Dedifferentiated amniotic fluid mesenchymal stem cell (primary cell): ENCODE results near the gene C4A.
"Not testable (repeated sequence)": the region's sequence is repeated elsewhere in the genome, so short reads cannot be mapped to it uniquely, and the experiment has no call there.

ENCODE experiments used
- DNase-seq: peaks from one replicate; pipeline ENCODE4 v3.0.0-alpha.2; 2016; ENCODE audit errors: extremely low spot score

The C4A gene

DNA sequence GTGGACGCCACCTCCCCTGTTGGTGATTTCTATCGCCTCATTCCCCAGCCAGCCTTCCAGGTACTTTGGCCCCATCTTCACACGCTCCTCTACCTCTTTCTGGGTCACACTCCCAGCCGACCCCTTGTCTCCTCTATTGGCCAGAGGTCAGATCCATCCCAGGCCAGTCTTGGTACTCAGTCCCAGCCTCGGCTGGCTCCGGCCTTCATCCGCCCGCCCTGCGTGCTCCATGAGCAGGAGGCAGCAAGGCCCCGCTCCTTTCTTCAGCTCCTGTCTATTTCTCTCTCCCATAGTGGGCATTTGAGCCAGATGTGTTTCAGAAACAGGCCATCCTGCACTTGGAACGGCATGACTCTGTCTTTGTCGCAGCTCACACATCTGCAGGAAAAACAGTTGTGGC is 20.2 kb upstream of the C4A start:
- DNase-seq: no peak

DNA sequence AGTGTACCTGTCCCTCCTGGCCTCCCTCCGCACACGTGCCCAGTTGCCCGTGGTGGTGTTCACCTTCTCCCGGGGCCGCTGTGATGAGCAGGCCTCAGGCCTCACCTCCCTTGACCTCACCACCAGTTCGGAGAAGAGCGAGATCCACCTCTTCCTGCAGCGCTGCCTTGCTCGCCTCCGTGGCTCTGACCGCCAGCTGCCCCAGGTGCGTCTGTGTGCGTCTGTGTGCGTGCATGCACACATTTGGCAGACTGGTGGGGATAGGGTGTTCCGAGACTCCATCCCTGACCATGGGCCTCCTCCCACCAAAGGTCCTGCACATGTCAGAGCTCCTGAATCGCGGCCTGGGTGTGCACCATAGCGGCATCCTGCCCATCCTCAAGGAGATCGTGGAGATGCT is 17.9 kb upstream of the C4A start:
- no peak for DNase-seq

- DNase-seq: no peak
Measured at GRCh38 chr6:31965700-31966099, 16.2 kb upstream of the C4A start.

DNA sequence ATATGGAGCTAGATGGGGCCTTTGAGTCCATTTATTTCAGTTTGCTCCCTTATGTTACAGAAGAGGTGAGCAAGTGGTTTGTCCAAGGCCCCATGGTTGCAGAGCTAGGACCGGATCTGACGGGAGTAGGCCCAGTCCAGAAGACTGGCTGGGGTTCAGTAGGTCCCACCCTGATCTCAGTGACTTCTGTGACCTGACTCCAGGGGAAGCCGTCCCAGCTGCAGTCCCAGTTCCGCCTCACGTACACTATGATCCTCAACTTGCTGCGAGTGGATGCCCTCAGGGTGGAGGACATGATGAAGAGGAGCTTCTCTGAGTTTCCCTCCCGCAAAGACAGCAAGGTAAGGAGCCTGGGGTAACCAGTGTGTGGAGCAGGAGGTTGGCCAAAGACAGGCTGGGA is 15.4 kb upstream of the C4A start:
- no peak for DNase-seq

DNA sequence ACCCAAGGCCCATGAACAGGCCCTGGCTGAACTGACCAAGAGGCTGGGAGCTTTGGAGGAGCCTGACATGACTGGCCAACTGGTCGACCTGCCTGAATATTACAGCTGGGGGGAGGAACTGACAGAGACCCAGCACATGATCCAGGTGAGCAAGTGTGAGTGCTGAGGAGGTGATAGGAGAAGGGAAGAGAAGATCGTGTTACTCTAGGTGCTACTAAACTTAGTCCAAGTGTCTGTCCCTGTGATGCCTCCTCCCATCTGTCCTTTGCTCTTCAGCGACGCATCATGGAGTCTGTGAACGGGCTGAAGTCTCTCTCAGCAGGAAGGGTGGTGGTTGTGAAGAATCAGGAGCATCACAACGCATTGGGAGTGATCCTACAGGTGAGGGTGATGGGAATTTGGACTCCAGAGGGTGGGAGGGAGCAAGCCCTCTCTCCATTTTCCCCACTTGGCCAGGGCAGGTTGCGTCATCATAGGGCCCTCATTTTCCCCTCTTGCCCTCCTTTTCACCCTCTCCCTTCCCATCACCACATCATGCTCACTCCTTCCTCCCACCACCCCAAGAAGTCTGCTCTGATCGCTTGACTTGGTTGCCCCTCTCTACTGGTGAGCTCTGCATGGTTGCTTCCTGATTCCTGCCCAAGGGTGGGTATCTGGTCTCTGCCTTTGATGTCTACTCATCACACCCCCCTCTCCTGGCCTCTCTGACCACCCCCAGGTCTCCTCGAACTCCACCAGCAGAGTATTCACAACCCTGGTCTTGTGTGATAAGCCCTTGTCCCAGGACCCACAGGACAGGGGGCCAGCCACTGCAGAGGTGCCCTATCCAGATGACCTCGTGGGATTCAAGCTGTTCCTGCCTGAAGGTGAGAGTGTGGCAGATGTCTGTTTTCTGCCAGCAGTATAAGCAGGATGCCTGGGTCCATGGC is 14.6 kb upstream of the C4A start:
- DNase-seq: no peak

DNA sequence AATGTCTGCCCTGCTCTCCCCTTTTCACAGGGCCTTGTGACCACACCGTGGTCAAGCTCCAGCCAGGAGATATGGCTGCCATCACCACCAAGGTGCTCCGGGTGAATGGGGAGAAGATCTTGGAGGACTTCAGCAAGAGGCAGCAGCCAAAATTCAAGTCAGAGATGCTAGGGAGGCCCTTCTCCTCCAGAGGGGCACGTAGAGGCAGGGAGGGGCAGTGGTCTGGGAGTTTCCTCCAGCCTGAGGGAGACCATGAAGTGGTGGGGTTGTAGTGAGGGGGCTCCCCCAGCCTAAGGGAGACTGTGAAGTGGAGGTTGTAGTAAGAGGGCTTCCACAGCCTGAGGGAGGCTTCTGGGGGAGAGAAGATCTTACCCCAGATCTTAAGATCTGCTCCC is 13.9 kb upstream of the C4A start:
- no peak for DNase-seq

GRCh38 chr6:31968326-31968725 is 13.5 kb upstream of the C4A start:
- no peak for DNase-seq

DNA sequence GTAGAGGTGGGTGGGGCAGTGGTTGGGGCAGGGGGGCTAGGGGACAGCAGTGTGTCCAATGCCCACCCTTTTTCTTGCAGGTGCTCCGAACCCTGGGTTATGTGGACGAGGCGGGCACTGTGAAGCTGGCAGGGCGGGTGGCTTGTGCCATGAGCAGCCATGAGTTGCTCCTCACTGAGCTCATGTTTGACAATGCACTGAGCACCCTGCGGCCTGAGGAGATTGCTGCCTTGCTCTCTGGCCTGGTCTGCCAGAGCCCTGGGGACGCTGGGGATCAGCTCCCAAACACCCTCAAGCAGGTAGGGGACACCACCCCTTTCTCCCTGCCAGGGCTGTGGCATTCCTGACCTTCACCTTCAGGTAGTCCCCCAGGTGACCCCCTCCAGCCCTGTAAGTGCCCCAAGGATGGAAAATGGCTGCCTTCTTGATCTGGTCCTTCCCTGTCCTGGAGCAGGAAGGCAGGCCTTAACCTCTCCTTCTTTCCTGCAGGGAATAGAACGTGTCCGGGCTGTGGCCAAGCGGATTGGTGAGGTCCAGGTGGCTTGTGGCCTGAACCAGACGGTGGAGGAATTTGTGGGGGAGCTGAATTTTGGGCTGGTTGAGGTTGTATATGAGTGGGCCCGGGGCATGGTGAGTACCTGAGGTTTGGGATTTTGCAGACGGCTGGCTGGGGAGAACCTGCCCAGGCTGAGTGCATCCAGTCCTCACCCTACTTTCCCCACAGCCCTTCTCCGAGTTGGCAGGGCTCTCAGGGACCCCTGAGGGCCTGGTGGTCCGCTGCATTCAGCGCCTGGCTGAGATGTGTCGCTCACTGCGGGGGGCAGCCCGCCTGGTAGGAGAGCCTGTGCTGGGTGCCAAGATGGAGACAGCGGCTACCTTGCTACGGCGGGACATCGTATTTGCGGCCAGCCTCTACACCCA is 12.8 kb upstream of the C4A start:
- DNase-seq: no peak

DNA sequence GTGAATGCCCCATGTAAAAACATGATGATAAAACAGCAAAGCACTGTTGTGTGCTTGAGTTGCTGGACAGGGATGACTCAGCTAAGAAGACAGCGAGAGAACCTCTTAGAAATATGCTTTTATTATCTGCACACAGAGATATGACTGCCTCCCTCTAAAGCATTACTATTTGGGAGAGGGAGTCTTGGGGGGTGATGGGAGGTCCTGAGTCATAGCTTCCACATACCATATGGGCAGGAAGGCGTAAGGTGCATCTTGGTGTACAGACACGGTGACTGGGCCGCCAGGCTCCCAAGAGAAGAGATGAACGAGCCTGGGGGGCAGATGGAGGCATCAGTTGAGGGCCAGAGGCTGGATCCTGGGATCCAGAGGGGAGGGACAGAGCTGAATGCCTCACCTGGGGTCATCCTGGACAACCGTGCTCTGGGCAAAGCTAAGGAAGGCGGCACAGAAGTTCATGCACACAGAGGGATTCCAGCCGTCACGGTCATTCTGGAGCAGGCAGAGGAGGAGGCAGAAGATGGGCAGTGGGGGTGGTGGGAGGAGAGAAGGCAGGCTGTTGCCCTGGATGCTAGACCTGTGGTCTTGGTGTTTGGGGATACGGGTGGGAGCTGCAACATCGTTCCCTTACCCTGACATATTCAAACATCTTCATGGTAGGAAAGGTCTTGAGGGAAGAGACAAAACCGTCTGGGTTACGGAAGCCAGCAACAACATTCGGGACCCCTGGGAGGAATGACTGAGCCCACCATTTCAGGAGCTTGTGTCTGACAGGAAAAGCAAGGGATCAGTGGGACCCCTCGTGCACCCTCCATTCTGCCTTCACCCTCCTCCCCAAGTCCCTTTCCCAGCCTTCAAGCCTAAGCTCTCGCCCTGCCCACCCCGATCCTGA is 11.9 kb upstream of the C4A start:
- no peak for DNase-seq

- DNase-seq: no peak
Measured at GRCh38 chr6:31970604-31971271, 11.1 kb upstream of the C4A start.

DNA sequence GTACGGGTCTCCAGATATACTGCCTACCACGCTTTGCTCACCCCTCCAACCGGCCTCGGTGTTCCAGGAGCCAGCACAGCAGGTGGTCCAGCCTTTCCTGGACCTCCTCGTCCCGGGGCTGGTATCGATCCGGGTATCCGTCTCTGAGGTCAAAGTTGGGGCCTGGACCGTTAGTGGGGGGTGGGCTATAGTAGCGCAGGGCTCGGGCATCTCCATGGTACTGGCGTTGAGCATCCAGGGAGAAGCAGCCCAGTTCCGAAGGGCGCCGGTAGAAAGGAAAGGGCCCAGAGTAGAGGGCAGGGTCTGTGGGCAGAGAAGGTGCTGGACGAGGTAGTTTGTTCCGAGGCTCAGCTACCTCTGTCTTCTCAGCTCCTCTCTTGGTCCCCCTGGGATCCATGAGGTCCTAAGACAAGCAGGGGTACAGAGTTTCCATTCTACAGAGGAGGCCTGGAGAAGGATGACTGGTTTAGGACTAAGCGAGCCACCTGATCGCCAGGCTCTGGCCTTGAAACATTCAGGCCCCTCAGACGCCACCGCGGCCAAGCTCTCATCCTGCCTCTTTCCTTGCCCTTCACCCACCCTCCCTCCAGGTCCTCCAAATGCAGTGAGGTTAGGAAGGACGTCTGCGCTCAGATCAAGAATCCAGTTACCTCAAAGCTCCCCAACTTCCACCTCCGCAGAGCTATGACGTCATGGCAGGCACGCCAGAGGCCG is 10.4 kb upstream of the C4A start:
- no peak for DNase-seq

- DNase-seq: peak; percentile 97
Measured at GRCh38 chr6:31971993-31972708, 9.7 kb upstream of the C4A start, which contains the start of gene DXO. Gene DXO (minus strand): TSS chr6:31972138. CDS start chr6:31971675, 463 bp downstream.

DNA sequence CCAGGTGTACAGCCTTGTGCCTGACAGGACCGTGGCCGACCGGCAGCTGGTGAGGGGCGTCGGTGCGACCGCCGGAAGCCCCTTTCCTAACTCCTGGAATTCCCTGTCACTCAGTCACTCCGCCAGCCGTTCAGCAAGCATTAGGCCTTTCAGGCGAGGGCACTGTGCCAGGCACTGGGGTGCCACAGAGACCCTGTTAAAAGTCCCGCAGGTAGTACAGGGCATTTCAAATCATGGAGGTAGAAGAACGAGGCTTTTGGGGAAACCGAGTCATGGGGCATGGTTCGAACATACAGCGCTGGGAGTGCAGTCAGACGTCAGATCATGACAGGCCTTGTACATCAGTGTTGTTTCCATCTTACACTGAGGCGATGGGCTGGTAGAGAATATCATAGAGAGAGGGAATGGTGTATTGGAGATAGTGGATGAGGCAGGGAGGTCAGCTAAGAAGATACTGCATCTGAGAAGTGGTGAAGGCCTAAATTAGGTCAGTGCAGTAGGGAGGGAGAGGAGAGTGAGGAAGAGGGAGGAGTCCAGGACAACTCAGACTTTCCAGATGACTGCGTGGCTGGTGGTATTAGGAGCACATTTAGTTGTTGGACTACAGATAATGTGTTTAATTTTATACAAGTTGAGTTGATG is 9.0 kb upstream of the C4A start:
- DNase-seq: peak; percentile 35

GRCh38 chr6:31976065-31976464 is 5.8 kb upstream of the C4A start:
- not testable (repeated sequence) for DNase-seq

- DNase-seq: no peak
Measured at GRCh38 chr6:31977816-31978431, 3.9 kb upstream of the C4A start.

DNA sequence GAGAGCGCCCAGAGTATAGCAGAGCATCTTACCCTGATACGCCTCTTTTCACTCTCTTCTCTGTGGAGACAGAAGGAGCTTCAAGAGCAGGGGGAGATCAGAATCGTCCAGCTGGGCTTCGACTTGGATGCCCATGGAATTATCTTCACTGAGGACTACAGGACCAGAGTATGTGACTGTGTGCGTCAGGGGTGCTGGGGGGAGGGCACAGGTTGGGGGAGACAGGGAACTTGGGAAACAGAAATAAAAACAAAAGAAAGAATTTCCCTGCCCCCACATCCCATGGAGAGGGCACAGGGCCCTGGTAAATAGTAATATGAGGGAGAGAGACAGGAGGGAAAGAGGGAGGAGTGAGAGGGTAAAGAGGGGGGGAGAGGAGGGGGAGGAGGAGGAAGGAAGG is 3.0 kb upstream of the C4A start:
- no peak for DNase-seq

DNA sequence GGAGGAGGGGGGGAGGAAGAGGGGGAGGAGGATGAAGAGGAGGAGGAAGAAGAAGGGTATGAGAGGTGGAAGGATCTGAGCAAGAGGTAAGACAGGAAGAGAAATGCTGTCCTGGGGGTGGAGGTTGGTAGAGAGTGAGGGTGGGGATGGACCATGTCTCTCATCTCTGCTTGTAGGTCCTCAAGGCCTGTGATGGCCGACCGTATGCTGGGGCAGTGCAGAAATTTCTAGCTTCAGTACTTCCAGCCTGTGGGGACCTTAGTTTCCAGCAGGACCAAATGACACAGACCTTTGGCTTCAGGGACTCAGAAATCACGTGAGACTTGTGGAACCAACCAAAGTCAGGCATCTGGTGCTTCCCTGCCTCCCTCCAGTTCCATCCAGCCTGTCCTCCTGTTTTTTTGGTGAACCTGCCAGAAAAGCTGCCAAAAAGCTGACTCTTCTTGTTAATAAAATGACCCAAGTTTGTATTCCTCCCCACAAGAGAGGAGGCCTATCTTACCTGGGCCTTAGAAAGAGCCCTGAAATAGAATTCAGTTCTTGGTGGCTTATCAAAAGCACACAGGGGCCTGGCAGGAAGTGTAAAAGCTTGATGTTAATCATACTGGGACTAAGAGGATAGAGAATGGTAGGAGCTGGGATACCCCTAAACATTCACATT is 2.5 kb upstream of the C4A start:
- no peak for DNase-seq

- not testable (repeated sequence) for DNase-seq
Measured at GRCh38 chr6:31980195-31980876, 1.5 kb upstream of the C4A start.
